Measurements from ENCODE around the gene SLC29A4.

SLC29A4 gene

DNA sequence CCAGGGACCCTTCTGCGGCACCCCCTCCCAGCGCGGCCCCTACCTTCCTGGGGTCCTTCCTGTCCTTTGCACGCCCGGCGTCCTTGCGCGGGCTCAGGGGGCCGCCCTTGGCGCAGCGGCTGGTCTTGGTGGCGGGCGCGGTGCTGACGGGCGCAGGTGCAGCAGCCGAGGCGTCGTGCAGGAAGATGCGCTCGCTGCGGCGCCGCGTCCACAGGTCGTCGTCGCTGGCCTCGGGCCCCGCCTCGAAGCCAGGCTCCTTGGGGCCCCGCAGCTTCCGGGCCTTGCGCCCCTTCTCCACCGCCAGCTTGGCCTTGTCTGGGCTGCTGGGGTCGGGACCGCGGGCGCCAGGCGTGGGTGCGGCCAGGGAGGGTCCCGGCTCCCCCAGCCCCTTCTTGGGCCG is 49.8 kb downstream of the SLC29A4 start:
- DNase-seq: no peak

DNA sequence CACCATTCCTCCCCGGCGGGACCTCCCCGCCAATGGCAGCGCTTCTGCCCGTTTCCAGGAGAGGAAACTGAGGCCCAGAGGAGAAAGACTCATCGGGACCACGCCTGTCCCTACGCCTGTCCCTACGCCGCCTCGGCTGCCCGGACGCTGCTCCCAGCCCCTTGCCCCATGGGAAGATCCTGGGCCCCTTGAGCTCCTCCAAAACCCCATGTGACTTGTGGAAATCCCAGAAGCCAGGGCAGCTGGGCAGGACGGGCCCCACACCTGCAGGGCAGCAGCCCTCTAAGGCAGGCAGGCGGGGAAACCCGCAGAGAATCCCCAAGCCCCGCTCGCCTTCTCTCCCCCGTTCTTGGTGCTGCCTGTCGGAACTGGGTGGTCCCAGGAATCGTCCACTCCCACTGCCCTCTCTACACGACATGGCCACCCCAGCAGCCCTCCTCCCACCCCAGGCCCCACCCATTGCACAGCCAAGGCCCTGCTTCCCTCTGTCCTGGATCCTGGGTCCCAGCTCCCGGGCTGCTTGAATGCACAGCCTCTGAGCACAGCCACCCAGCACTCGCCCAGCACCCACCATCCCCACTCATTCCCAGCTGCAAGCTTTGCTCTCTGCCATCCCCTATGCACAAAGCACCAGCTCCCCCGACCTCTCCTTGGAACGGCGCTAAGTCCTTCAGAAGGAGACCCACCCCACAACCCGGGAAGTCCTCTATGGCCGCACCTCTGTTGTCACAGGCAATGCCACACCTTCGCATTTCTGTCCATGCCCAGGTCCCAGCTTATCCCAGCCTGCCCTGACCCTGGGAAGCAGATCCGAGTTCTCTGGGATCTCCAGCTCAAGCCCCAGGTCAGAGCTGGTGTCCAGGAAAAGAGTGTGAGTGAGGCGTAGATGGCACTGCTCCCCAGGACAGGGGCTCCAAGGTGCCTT is 50.6 kb downstream of the SLC29A4 start:
- DNase-seq: no peak

DNA sequence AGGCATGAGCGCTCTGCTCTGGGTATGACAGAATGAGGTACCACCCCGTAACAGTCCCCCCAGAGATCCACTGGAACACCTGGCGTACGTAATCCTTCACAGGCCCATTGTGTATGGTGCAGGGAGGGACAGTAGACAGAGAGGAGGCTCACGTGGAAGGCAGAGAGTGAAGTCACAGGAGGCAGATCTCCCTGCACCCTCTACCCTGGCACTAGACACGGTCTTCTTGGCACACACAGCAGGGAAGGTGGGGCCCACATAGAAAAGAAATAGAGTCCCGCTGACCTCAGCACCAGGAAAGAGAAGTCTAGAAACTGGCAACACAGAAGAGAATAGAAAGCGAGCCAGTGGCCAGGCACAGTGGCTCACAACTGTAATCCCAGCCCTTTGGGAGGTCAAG is 51.9 kb downstream of the SLC29A4 start:
- no peak for DNase-seq

DNA sequence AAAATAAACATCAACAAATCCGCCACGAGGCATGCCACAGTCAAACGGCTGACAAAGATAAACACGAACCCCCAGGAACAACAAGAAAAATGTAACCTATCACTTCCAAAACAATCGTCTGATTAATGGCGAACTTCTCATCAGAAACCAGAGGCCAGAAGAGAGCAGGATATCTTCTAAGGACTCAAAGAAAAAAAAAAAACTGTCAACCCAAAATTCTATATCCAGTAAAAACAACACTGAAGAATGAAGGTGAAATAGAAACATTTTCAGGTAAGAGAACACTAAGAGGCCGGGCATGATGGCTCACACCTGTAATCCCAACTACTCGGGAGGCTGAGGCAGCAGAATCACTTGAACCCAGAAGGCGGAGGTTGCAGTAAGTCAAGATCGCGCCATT is 54.3 kb downstream of the SLC29A4 start:
- no peak for DNase-seq

DNA sequence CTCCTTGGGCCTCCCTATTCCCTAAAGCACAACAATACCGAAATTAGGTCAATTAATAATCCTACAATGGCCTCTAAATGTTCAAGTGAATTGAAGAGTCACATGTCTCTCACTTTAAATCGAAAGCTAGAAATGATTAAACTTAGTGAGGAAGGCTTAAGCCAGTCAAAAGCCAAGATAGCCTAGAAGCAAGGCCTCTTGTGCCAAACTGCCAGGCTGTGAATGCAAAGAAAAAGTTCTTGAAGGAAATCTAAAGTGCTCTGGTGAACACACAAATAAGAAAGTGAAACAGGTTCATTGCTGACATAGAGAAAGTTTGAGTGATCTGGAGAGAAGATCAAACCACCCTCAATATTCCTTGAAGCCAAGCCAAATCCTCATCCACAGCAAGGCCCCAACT is 57.2 kb downstream of the SLC29A4 start:
- no peak for DNase-seq

DNA sequence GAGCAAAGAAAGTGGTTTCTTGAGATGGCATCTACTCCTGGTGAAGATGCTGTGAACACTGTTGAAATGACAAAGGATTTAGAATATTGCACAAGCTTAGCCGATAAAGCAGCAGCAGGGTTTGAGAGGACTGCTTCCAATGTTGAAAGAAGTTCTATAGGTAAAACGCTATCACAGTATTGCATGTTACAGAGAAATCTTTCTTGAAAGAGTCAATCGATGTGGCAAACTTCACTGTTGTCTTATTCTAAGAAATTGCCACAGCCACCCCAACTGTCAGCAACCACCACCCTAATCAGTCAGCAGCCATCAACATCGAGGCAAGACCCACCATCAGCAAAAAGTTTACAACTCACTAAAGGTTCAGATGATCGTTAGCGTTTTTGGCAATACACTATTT is 59.9 kb downstream of the SLC29A4 start:
- DNase-seq: no peak

DNA sequence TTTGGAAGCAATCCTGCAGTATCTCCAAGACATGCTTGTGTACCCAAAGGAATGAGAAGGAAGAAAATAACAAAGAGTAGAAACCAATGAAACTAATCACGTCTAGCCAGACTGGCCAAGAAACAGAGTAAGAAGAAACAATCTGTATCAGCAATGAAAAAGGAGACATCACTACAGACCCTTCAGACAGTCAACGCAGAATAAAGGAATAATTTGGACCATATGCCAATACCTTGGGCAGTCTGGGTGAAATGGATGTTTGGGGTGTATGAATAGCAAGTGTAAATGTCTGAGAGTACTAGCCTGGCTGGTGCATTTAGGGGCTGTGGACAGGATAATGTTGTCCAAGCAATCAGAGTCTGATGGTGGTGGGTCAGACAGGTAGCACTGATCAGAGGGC is 61.1 kb downstream of the SLC29A4 start:
- DNase-seq: no peak

DNA sequence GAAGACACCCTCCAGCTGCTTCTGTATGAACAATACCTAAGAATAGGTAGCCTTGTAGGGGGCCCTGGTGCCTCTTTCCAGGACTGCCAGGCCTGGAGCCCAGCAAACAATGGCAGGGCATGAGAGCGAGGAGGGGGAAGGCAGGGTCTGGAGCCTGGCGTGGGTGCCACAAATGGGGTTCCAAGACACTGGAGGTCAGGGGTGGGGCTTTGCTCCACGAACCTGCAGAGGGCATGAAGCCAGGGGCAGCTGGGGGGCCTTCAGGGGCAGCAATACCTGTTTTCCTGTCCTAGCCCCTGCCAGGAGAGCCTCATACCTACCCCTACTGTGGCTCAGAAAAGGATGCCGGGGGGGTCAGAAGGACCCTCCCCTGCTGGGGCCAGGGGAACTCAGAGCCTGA is 61.6 kb downstream of the SLC29A4 start:
- no peak for DNase-seq

DNA sequence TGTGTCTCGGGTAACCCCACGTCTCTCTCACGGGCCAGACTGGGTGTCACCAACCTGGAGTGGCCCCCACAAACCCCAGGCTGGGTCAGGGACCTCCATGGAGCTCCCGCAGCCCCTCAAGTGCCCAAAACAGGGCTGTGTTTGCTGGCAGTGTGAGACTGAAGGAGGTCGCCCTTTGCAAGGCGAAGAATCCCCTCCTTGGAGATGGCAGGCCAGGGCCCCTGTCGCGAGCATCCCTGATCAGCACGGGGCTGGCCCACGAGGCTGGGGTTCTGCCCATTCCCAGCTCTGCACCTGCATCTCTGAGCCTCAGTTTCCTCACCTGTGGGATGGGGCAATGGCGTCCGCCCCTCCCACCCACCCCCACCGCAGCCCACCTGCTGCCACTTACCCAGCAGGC is 62.4 kb downstream of the SLC29A4 start:
- DNase-seq: no peak

DNA sequence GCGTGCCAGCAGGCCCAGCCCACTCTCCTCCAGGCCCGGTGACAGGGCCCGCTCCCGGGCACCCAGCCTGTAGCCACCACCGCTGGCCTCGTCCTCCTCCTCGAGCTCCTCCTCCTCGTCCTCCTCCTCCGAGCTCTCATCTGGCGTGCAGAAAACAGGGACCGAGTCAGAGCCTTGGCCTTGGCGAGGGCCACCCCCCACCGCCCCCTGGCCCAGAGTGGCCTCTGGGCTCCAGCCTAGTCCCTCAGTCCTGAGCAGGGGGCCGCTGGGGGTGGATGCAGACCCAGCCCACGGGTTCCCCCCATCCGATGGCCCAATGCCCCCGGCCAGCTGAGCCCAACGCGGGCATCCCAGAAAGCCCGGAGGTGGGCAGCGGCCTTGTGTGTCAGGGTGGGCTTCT is 62.9 kb downstream of the SLC29A4 start:
- no peak for DNase-seq

DNA sequence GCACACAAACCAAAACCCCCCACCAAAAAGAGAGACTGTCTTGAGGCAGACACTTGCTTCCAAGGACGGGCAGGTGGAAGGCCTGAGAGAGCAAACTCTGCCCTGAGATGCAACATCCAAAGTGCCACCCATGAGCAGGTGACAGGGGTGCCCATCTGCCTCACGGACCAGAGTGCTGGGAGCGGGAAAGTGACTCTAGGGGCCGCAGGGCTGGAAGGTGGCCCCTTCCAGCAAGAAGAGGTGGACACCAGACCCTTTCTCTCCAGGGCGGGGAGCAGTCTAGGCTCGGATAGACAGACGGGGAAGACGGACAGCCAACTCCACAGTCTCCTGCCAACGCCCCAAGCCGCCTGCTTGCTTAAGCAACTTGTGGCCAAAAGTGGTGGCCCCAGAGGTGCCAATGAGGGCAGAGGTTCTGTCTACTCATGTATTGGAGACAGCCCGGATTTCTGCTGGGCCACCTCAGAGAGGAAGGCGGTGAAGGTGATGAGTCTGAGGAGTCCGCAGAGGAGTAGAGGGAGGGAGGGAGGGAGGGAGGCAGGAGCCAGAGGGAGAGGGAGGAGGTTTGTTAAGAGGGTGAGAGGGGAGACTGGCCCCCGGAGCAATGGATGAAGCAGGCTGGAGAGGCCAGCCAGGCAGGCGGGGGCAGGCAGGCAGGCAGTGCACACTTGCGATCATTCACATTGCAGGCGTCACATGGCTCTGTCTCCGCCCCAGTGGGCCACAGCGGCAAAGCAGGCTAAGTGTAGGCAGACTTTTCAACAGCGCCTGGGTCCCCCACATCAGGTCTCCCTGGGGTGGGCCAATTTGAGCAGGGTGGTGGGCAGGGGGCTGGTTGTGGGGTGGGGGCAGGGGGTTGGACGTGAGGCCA is 65.6 kb downstream of the SLC29A4 start:
- DNase-seq: no peak

DNA sequence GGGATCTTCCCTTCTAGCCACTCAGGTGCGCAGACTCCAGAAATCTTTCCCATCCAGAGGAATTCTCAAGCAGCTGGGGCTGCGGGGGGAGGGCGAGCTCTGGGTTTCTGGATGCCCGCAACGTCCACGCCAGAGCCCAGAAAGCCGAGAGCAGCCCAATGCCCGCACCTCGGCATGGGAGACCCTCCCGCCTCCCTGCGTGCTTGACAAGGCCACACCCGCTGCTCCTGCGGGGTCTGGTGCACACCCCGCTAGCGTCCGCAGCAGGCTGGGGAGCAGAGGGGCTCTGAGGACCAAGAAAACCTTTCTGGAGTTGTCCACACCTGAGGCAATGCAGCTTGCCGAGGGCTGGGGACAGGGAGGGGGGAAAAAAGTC is 66.2 kb downstream of the SLC29A4 start:
- no peak for DNase-seq

DNA sequence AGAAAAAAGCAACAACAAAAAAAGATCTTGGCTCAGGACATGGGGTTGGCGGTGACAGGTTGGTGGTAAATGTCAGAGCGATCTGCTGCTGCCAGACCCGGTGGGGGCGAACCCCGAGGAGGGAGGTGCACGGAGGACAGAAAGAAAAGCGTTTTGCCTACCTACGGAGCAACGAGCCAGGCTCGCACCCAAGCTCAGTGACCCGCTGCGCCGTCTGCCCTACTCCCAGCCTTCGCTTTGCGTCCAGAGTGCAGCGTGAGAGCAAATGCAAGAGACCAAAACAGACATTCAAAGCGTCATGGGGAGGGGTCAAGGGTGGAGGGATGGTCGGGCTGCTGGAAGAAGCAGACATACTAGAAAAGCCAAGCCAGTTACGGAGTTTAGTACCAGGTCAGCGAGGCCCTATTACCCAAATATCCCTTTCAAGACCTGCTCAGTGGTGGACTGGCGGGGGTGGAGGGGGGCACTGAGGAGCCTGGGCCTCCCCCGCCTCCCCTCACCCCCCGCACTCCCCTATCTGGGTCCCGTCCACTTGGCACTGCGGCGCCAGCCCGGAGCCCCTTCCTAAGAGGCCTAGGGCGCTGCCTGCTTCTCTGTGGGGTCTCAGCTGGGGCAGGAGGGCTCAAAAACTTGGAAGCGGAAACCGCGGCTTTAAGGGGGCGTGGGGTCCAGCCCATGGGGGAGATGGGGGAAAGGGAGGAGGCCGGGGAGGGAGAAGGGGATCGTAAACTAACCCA is 66.9 kb downstream of the SLC29A4 start:
- no peak for DNase-seq

DNA sequence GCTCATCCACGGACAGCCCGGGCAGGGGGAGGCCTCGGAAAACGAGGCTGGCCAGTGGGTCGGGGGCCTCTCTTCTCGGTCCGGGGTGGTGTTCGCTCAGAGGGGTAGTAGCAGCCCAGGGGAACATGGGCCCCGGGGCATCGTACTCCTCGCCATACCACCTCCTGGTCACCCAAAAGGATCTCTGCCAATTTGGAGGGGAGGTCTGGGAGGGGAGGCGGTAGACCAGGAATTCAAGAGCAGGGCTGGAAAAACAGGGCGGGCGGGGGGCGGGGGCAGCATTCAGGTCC is 67.4 kb downstream of the SLC29A4 start:
- DNase-seq: no peak

DNA sequence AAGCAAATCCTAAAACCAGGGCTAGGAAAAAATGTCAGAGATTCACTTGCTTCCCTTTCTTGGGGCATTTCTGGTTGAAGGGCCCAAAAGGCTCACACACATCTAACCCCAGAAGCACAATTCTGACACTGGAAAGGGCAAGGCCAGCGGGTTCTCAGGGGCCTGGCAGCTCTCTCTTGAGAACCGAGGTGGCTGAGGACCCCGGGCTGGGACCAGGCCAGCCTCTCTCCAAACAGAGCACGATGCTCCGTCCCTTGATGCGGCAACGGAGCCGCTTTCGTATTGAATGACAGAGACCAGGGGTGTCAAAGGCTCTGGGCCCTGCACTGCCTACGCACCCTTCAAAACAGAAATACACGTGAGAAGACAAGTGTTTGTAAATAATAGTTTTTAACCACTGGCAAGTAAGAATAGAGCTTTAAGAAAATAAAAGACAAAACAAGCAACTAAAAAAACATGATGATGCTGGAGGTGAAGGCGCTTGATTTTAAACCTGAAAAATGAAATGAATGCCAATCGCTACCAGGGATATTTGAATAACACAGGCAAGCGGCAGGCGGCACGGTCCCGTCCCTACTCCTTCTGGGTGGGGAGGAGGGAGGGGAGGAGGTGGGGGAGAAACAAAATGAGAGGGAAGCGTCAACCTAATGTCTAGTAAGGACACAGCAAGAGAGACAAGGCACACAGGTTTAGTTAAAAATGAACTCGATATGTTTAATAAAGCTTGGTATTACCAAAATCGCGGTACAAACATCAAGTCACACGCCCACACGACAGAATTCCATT is 68.0 kb downstream of the SLC29A4 start:
- DNase-seq: no peak

DNA sequence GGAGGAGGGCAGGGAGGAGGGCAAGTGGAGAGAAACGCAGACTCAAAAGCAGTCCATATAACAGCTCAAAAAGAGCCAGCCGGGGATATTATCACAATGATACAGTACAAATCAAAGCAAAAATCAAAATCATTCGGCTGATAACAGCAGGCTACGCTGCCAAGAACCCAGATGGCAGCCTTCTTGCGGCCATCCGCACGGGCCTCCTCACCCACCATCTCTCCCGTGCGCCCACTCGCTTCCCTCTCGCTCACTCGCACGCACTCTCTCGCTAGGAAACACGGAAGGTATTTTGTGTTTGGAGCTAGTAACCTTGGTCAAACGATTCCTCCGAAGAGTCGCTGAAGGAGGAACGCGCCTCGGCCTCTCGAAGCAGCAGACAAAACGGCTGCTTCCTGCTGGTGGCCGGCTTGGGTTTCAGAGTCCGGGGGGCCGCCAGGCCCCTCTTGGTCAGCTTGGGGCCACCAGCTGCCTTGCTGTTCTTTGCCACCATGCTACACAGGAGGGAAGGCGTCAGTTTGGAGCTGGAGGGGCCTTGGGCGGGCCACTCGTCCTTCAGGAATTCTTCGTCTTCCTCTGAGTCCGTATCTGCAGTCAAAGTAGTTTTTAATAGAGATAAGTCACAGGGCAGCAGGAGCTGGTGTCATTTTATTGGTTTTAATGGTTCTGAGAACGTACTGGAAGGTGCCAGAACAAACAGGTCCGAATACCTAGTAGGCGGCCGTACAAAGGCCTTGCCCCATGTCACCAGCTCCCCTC is 68.9 kb downstream of the SLC29A4 start:
- no peak for DNase-seq

DNA sequence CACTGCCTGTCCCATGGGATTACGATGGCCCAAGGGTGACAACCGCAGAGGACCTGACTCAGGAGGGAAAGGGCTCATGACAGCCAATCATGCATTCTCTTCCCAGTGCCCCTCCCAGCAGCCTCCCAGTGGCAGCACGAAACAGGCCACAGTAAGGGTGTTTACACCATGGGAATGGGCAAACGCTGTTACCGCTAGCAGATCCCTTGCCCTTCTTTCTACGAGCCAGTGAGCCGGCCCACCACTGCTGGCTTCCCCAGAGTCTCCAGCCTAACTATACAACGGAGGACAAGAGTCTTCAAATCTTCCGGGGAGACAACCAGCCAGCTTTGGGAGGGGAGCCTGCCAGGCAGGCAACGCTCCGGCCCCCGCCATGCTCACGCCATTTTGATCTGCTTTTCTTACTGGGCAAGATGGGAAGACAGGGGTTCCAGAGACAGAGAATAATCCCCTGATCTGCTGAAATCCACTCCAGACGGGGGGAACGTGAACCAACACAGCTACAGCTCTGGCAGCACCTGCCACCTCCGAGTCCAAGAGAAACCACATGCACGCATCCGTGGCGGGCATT is 69.8 kb downstream of the SLC29A4 start:
- no peak for DNase-seq

DNA sequence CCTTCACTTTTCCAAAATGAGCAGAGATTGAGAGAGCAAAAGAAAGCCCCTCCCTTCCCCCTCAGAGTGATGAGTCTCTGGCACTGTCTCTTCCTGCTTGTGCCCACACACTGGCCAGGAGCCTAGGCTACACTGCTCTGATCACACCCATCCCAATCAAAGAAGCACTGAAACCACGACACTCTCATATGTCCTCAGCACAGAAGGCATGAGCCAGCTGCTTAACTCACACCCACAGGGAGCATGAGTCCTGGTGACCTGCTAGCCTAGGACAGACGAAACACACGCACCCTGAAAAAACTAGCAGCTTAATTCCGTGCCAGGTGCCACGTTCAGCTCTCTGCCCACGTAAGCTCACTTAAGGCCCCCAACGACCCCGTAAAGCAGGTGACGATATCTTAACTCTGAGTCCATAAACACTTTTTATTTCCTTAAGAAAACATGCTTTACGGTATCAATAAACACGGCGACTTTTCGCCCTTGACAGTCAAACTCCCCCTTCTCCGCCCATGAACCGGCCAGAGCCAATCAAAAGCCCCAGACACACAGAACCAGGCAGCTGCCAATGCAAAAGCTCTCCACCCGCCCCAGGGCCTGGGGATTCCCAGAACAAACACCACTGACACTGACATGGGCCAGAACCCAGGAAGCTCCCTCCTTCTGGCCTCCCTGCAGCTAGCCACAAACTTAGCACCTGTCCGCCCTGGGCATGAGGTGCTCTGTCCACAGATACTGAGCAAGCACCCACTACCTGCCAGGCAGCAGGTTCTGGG is 71.9 kb downstream of the SLC29A4 start:
- DNase-seq: no peak

All from cerebellar nuclear complex (tissue), 1 donor.